ENCODE results near the gene LOXL3.
A peak's percentile ranks its signal among the peaks of the same experiment; 100 is the strongest.

Gene LOXL3

GRCh38 chr2:74530239-74531187 lies 23.2 kb downstream of the LOXL3 start:
- H3K4me3 ChIP-seq (ENCODE audit: low read length), result peak overlapping the region; percentile 98
- no peaks in the 10 kb centered on the region for H3K4me1 ChIP-seq (ENCODE audit: control insufficient read depth, low read depth, low read length)
- no peaks in the 10 kb centered on the region for H3K27me3 ChIP-seq (ENCODE audit: control insufficient read depth, insufficient read depth, low read length)
- no peaks in the 10 kb centered on the region for H3K9me3 ChIP-seq (ENCODE audit: control insufficient read depth, low read depth, low read length)
- peak overlapping the region; percentile 64 for H3K9ac ChIP-seq (ENCODE audit: low read length)
- H3K27ac ChIP-seq (ENCODE audit: low read length), result no peak overlapping the region
- peaks cover 33% of the 10 kb centered on the region for H3K36me3 ChIP-seq (ENCODE audit: control insufficient read depth, low read depth, low read length)

- Histone ChIP-seq H3K4me1 (ENCODE audit: control insufficient read depth, low read depth, low read length) (no peaks in the 10 kb centered on the region), H3K27me3 (ENCODE audit: control insufficient read depth, insufficient read depth, low read length) (no peaks in the 10 kb centered on the region), H3K36me3 (ENCODE audit: control insufficient read depth, low read depth, low read length) (peaks cover 33% of the 10 kb centered on the region), H3K9ac (ENCODE audit: low read length) (peak within 1 kb of the TSS; percentile 94), H3K27ac (ENCODE audit: low read length) (peak within 1 kb of the TSS; percentile 88), H3K9me3 (ENCODE audit: control insufficient read depth, low read depth, low read length) (no peaks in the 10 kb centered on the region), H3K4me3 (ENCODE audit: low read length) (peak within 1 kb of the TSS; percentile 98)
Measured at GRCh38 chr2:74529357-74530238, 24.1 kb downstream of the LOXL3 start, which contains the start of the genes AUP1 and HTRA2. AUP1 (minus strand) TSS chr2:74529706; CDS start chr2:74529629, 77 bp downstream. HTRA2 (plus strand) TSS chr2:74529933; CDS start chr2:74530007, 74 bp downstream.

GRCh38 chr2:74528600-74529356 lies 25.0 kb downstream of the LOXL3 start:
- Histone ChIP-seq H3K27ac (ENCODE audit: low read length) (peak overlapping the region; percentile 88), H3K4me3 (ENCODE audit: low read length) (peak overlapping the region; percentile 98), H3K9ac (ENCODE audit: low read length) (peak overlapping the region; percentile 94), H3K36me3 (ENCODE audit: control insufficient read depth, low read depth, low read length) (peaks cover 25% of the 10 kb centered on the region), H3K27me3 (ENCODE audit: control insufficient read depth, insufficient read depth, low read length) (no peaks in the 10 kb centered on the region), H3K4me1 (ENCODE audit: control insufficient read depth, low read depth, low read length) (no peaks in the 10 kb centered on the region), H3K9me3 (ENCODE audit: control insufficient read depth, low read depth, low read length) (no peaks in the 10 kb centered on the region)

- H3K27me3 ChIP-seq (ENCODE audit: control insufficient read depth, insufficient read depth, low read length), result peaks cover 9% of the 10 kb centered on the region
- no peak overlapping the region for H3K4me3 ChIP-seq (ENCODE audit: low read length)
- H3K36me3 ChIP-seq (ENCODE audit: control insufficient read depth, low read depth, low read length), result peaks cover 16% of the 10 kb centered on the region
- no peaks in the 10 kb centered on the region for H3K4me1 ChIP-seq (ENCODE audit: control insufficient read depth, low read depth, low read length)
- H3K9ac ChIP-seq (ENCODE audit: low read length), result no peak overlapping the region
- H3K27ac ChIP-seq (ENCODE audit: low read length), result no peak overlapping the region
- H3K9me3 ChIP-seq (ENCODE audit: control insufficient read depth, low read depth, low read length), result no peaks in the 10 kb centered on the region
Measured at GRCh38 chr2:74527741-74528140, 26.0 kb downstream of the LOXL3 start.

GRCh38 chr2:74526649-74527230 lies 27.0 kb downstream of the LOXL3 start:
- Histone ChIP-seq H3K27me3 (ENCODE audit: control insufficient read depth, insufficient read depth, low read length) (peaks cover 19% of the 10 kb centered on the region), H3K9me3 (ENCODE audit: control insufficient read depth, low read depth, low read length) (no peaks in the 10 kb centered on the region), H3K36me3 (ENCODE audit: control insufficient read depth, low read depth, low read length) (peaks cover 14% of the 10 kb centered on the region), H3K27ac (ENCODE audit: low read length) (no peak overlapping the region), H3K4me3 (ENCODE audit: low read length) (no peak overlapping the region), H3K4me1 (ENCODE audit: control insufficient read depth, low read depth, low read length) (no peaks in the 10 kb centered on the region), H3K9ac (ENCODE audit: low read length) (no peak overlapping the region)

- no peaks in the 10 kb centered on the region for H3K4me1 ChIP-seq (ENCODE audit: control insufficient read depth, low read depth, low read length)
- no peaks in the 10 kb centered on the region for H3K9me3 ChIP-seq (ENCODE audit: control insufficient read depth, low read depth, low read length)
- no peak within 1 kb of the TSS for H3K4me3 ChIP-seq (ENCODE audit: low read length)
- peaks cover 14% of the 10 kb centered on the region for H3K36me3 ChIP-seq (ENCODE audit: control insufficient read depth, low read depth, low read length)
- H3K27me3 ChIP-seq (ENCODE audit: control insufficient read depth, insufficient read depth, low read length), result peaks cover 27% of the 10 kb centered on the region
- H3K27ac ChIP-seq (ENCODE audit: low read length), result no peak within 1 kb of the TSS
- no peak within 1 kb of the TSS for H3K9ac ChIP-seq (ENCODE audit: low read length)
Measured at GRCh38 chr2:74525717-74526648, 27.8 kb downstream of the LOXL3 start, which contains the start of gene DQX1. DQX1 (minus strand) TSS chr2:74526231; CDS start chr2:74525729, 502 bp downstream.

- no peak overlapping the region for H3K27ac ChIP-seq (ENCODE audit: low read length)
- no peak overlapping the region for H3K9ac ChIP-seq (ENCODE audit: low read length)
- H3K4me1 ChIP-seq (ENCODE audit: control insufficient read depth, low read depth, low read length), result no peaks in the 10 kb centered on the region
- peaks cover 35% of the 10 kb centered on the region for H3K27me3 ChIP-seq (ENCODE audit: control insufficient read depth, insufficient read depth, low read length)
- H3K4me3 ChIP-seq (ENCODE audit: low read length), result no peak overlapping the region
- H3K9me3 ChIP-seq (ENCODE audit: control insufficient read depth, low read depth, low read length), result no peaks in the 10 kb centered on the region
- peaks cover 14% of the 10 kb centered on the region for H3K36me3 ChIP-seq (ENCODE audit: control insufficient read depth, low read depth, low read length)
Measured at GRCh38 chr2:74524955-74525716, 28.6 kb downstream of the LOXL3 start.

- peaks cover 47% of the 10 kb centered on the region for H3K27me3 ChIP-seq (ENCODE audit: control insufficient read depth, insufficient read depth, low read length)
- H3K36me3 ChIP-seq (ENCODE audit: control insufficient read depth, low read depth, low read length), result peaks cover 14% of the 10 kb centered on the region
- H3K27ac ChIP-seq (ENCODE audit: low read length), result no peak overlapping the region
- H3K9ac ChIP-seq (ENCODE audit: low read length), result no peak overlapping the region
- no peaks in the 10 kb centered on the region for H3K9me3 ChIP-seq (ENCODE audit: control insufficient read depth, low read depth, low read length)
- no peaks in the 10 kb centered on the region for H3K4me1 ChIP-seq (ENCODE audit: control insufficient read depth, low read depth, low read length)
- no peak overlapping the region for H3K4me3 ChIP-seq (ENCODE audit: low read length)
Measured at GRCh38 chr2:74524005-74524404, 29.7 kb downstream of the LOXL3 start.

GRCh38 chr2:74522516-74522915 lies 31.2 kb downstream of the LOXL3 start:
- no peak overlapping the region for H3K27ac ChIP-seq (ENCODE audit: low read length)
- no peak overlapping the region for H3K4me3 ChIP-seq (ENCODE audit: low read length)
- H3K9me3 ChIP-seq (ENCODE audit: control insufficient read depth, low read depth, low read length), result no peaks in the 10 kb centered on the region
- no peaks in the 10 kb centered on the region for H3K4me1 ChIP-seq (ENCODE audit: control insufficient read depth, low read depth, low read length)
- no peak overlapping the region for H3K9ac ChIP-seq (ENCODE audit: low read length)
- H3K27me3 ChIP-seq (ENCODE audit: control insufficient read depth, insufficient read depth, low read length), result peaks cover 61% of the 10 kb centered on the region
- H3K36me3 ChIP-seq (ENCODE audit: control insufficient read depth, low read depth, low read length), result peaks cover 13% of the 10 kb centered on the region

Data from iPS-18a (cell line).